ENCODE measurements around the gene CRTAP.
"Not testable (repeated sequence)": the region's sequence is repeated elsewhere in the genome, so short reads cannot be mapped to it uniquely, and the experiment has no call there.

CRTAP gene

DNA sequence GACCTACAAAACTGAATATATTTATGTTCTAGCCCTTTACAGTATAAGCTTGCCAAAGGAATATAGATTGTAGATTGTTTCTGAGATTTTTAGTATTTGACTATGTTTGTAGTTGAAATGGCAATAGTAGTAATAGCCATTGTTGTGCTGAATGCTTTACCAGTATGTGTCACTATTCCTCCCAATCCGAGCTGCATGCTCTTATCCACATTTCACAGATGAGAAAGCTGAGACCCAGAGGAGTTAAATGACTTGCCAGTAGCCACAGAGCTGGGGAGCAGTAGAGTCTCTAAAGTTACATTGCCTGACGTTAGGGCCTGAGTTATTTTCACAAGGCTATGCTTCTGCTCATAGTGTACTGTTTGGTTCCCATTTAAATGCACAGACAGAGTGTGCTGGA lies 13.6 kb upstream of the CRTAP start:
- DNase-seq = no peak

GRCh38 chr3:33103034-33103433 lies 10.8 kb upstream of the CRTAP start:
- no peak for DNase-seq

DNA sequence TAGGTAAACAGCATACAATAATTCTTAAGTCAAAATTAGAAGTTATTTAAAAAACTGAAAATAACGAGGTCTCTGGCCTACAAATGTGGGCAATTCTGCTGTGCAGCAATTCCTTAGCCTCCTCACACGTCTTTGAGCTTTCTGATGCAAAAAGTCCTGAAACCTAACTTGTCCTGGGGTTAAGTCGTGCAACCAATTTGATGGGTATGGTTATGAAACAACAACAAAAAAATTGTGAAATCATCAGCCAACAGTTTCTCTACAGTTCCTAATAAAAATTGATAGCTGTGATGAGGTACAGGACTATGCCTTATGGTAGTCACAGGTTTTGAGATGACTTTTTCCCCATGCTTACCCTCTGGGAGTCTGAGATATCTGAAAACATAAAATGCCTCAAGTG lies 10.3 kb upstream of the CRTAP start:
- no peak for DNase-seq

GRCh38 chr3:33104803-33105202 lies 9.0 kb upstream of the CRTAP start:
- no peak for DNase-seq

DNA sequence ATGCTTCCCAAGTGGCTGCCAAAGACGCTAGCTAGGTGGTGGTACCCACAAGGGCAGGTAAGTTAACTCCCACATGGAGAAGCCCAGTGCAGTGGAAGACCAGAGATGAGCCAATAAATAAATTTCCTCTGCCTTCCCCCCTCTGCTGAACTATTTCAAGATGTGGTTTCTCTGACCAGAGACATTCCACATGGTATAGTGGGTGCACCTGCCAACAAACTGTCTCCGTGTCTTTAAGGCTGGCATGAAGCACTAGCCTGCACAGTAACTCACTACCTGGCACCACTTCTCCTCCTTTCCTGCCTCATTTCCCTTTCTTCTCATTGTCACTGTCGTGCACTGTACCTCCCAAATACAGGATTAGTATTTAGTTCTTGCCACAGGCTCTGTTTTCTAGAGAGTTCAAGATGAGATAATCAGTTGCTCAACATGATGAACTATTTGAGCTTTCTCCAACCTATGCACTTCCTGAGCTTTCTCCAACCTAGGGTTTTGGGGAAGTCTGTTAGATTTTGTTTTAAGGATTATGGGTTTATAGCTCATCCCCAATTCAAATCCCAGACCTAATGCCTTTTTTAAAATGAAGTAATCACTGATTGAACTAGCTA lies 8.4 kb upstream of the CRTAP start:
- no peak for DNase-seq

GRCh38 chr3:33106854-33107253 lies 7.0 kb upstream of the CRTAP start:
- not testable (repeated sequence) for DNase-seq

DNA sequence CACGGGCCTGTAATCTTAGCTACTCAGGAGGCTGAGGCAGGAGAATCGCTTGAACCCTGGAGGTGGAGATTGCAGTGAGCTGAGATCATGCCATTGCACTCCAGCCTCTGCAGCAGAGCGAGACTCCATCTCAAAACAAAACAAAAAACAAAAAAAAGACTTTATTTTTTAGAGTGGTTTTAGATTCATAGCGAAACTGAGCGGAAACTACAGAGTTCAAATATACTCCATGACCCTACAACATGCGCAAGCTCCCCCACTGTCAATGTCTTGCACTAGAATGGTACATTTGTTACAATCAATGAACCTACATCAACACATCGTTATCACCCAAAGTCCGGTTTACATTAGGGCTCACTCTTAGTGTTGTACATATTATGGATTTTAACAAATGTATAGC lies 2.2 kb upstream of the CRTAP start:
- no peak for DNase-seq

DNA sequence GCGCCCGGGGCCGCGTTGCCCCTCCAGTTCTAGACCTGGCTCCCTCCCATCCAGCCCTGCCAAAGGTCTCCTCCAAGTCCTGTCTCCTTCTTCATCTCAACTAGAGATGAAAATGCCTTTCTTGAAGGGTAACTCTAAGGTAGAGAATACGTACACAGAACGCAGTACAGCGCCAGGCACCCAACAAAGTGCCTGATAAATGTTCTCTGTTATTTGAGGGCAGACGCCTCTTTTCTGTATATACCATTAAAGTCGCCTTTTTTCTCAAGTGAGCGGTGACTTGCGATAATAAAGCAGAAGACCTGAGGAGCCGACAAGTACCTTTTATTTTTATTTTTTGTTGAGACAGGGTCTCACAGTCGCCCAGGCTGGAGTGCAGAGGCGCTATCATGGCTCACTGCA lies 809 bp downstream of the CRTAP start:
- DNase-seq = no peak

DNA sequence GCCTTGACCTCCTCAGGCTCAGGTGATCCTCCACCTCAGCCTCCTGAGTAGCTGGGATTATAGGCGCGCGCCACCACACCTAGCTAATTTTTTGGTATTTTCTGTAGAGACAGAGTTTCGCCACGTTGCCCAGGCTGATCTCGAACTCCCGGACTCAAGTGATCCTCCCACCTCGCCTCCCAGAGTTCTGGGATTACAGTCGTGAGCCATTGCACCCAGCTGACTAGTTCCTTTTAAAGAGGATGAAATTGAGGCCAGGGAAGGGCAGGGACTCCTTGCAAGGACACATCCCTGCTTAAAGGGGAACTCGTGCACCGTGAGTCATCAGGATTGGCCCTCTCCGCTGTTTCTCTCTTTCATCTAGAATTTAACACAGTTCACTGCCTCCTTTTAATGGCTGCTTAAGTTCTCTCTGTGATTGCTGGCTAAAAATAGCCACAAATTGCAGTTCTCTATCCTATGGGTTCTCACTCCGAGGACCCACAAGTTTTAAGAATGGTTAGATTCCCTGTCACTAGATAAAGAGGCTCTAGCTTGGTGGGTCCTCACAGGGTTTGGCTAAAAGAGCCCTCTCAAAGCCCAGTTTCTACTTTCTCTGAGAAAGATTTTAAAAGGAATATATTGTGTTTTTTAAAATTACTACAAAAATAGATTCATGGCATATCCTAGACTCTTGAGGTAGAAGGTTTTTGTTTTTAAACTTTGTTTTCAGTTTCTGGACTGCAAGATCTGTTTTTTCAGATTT lies 1.4 kb downstream of the CRTAP start:
- no peak for DNase-seq

DNA sequence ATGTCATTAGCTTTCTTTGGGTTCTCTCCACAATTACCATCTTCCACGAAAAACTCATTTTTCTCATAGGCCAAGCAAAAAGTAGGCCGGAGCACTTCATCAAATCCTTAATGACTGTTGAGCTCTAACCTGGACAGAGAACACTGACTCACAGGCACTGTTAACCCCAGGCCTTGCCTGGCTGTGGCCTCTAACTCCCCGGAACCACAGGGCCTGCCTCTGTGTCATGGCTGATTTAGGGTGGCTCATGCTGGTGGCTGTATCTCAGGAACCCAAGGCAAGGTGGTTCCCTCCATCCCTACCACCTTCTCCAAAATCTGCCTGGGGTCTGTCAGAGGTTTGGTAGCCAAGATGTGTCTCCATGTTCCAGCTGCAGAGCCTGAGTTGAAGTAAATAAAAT lies 3.6 kb downstream of the CRTAP start:
- no peak for DNase-seq

DNA sequence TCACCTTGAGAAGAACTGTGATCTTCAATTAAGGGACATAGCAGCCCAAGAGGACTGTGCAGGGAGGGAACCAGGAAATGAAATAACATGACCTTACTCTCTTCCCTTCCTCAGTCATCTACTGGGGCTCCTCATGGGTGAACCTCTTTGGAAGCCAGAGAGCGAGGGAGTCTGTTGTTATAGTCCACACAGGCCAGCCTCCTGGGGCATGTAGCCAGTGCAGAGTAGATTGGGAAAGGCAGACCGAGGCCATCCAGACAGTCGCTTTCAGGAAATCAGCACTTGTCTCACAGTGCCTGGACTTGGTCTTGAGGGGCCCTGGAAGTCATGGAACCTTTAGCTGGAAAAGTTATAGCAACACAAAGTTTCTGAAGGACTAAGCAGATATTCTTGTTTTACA lies 6.1 kb downstream of the CRTAP start:
- DNase-seq = no peak

DNA sequence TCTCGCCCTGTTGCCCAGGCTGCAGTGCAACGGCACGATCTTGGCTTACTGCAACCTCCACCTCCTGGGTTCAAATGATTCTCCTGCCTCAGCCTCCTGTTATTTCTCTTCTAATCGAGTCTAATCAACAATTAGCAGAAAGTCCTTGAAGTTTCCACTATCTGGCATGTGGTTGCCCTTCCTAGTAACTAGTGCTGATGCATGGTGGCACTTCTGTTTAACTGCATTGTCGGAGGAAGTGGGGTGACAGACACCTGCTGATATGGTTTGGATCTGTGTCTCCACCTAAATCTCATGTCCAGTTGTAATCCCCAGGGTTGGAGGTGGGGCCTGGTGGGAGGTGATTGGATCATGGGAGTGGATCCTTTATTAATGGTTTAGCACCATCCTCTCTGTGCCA lies 9.2 kb downstream of the CRTAP start:
- DNase-seq = no peak

GRCh38 chr3:33124638-33125037 lies 10.8 kb downstream of the CRTAP start:
- no peak for DNase-seq

DNA sequence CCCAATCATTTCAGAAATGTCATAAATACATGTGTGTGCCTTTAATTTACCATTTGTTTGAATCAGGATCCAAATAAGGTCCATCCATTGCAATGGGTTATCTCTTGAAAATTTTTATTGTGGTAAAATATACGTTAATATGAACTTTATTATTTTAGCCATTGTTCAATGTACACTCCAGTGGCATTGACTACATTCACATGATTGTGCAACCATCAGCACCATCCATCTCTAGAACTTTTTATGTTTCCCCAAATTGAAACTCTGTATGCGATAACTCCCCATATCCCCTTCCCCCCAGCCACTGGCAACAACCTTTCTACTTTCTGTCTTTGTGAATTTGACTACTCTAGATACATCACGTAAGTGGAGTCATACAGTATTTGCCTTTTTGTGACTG lies 12.0 kb downstream of the CRTAP start:
- no peak for DNase-seq

GRCh38 chr3:33128706-33129105 lies 14.9 kb downstream of the CRTAP start:
- no peak for DNase-seq

- DNase-seq = no peak
Measured at GRCh38 chr3:33130144-33130543, 16.3 kb downstream of the CRTAP start.

DNA sequence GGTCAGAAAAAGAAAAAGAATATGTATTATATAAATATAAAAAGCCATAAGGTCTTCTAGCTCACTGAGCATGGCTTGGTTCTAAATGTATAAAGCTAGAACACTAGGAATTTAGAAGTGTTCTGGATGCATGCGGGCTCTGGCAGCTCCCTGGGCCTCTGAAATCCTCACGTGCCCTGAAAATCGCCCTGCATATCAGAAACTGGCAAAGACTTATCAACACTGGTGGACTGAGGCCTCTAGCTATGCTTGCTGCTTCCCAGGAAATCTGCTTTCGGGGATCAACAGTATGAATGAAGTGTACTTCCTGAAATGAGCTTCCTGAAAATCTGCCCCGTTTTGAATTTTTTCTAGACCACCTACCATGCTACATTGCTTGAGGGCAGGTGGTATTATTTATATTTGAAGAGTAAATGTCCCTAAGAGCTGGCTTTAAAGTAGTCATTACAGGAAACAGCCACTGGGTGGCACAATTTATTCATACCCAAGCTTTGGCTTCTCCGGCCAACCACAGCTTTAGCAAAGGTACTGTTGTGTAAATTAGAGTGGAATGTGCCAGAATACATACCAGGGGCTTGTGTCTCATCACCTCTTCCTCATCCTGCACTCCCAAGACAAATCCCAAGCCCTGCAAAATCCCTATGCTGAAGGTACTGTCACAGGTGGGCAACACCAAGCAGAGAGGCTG lies 17.7 kb downstream of the CRTAP start:
- no peak for DNase-seq

DNA sequence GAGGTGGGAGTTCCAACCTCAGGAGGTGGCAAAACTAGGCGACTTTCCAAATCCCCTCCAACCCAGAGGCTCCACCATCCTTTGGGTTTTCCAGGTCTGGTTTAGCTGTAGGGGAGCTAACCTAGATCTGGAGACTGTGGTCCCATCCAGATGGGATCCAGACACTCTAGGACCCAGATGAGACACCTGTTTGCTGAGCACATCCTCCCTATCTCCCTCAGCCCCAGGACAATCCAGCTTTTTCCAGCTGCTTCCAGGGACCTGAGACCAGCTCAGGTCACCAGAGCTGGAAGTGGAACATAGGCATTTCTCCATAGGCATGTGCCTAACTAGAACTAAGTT lies 18.2 kb downstream of the CRTAP start:
- no peak for DNase-seq

GRCh38 chr3:33134026-33134625 lies 20.3 kb downstream of the CRTAP start:
- DNase-seq = no peak

GRCh38 chr3:33137691-33138090 lies 23.9 kb downstream of the CRTAP start:
- no peak for DNase-seq

GRCh38 chr3:33139006-33139623 lies 25.3 kb downstream of the CRTAP start:
- DNase-seq = not testable (repeated sequence)

GRCh38 chr3:33139996-33140395 lies 26.2 kb downstream of the CRTAP start:
- DNase-seq = no peak

DNA sequence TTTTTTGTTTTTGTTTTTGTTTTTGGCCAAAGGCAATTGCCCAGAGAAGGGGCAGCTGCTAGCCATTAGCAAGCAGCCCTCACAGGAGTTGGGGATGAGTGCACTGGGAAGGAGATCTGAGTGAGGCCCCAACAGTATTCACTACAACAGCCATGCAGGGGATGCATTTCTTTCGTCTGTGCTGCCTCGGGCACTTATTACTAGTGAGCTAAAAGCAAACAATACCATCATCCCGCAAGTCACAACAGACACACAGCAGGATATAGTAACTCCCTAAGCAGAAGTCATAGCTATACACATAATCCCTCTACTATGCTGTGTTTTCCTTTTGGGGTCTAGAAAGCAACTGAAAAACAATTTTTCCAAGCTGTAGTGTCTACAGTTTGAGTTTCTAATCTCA lies 27.2 kb downstream of the CRTAP start:
- no peak for DNase-seq

- peak; percentile 76 for DNase-seq
Measured at GRCh38 chr3:33144433-33144832, 30.6 kb downstream of the CRTAP start.

Measured in activated effector memory CD4-positive, alpha-beta T cell treated with anti-CD3 and anti-CD28 coated beads, Interleukin-2, amount 50 U/mL, for 16 hours (primary cell).